Measurements from ENCODE around the gene PAFAH1B1.

DNA sequence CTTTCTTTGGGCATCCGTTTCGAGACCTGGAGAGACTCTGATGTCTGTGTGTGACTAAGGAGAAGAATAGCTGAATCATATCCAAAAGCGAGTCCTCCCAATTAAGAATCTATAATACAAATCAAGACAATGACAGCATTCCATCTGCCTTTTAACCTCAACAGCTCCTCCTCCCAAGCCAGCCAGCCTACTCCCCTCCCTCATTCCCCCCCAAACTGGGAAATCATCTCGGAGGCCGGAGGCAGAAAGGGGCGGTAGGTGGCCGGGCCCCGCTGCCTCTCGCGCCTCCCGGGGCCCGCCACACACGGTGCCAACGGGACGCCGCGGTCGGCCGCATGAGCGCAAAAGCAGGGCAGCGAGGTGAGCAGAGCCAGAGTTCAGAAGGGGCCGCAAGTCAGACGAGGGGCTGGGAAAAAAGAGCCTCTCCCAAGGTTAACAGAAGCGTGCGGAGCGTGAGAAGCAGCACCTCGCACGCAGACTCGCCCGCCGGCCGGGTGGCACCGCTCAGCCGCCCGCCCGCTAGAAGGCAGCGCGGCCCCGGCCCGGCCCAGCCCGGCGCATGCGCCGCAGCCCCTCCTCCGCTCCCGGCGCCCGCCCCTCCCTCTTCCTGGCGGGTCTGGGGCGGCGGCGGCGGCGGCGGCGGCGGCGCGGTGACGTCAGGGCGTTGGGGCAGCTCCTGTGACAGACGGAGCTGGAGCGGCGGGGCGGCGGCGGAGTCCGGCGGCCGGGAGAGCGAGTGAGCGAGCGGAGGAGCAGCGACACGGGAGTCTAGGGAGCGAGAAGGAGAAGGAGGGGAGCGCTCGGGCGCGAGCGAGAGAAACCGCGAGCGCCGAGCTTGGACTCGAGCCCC lies at the start of gene PAFAH1B1:
- TF ChIP-seq CTCF (conservative IDR thresholded peaks at IDR 0.05; ENCODE audit: low read depth in 2 of 2) (peak in 1 of 2 experiments; percentile 14; a peak in 1 of 4 replicates), CREB1 (CRISPR knock-in tag; IDR thresholded peaks at IDR 0.05; ENCODE audit: low read depth) (peak; percentile 86), EZH2 (IDR thresholded peaks at IDR 0.05; ENCODE audit: low read depth, unreplicated experiment) (no peak), POLR2AphosphoS5 (IDR thresholded peaks at IDR 0.05; ENCODE audit: low read depth) (peak; percentile 79), STAT1 (IDR thresholded peaks at IDR 0.05; ENCODE audit: unreplicated experiment) (no peak), REST (IDR thresholded peaks at IDR 0.05; ENCODE audit: unreplicated experiment) (no peak), ZNF114 (CRISPR knock-in tag; IDR thresholded peaks at IDR 0.05) (no peak), EZH2phosphoT487 (IDR thresholded peaks at IDR 0.05; ENCODE audit: unreplicated experiment) (no peak)

Measured in GM23338 (cell line).